ENCODE results near the gene PODXL. TPM values are rescaled to one million over a fixed set of nuclear protein-coding genes. Genes with fewer than 3 reads are reported as not detected.

The PODXL gene
- total RNA-seq, 2 experiments from 2014 or later: 1.3 to 1.5 TPM

- ATAC-seq: no peak
- H3K36me3 Mint-ChIP-seq (ENCODE audit: low read depth): peaks cover 4% of the 10 kb centered on the region
- POLR2A ChIA-PET: no interaction called here
- H3K4me1 Mint-ChIP-seq (ENCODE audit: low read depth): peaks cover 41% of the 10 kb centered on the region
- no peak for DNase-seq
- peaks cover 7% of the 10 kb centered on the region for H3K27me3 Mint-ChIP-seq (ENCODE audit: low read depth)
- H3K27ac Mint-ChIP-seq: no peak overlapping the region
- H3K4me3 Mint-ChIP-seq: no peak overlapping the region
- no peaks in the 10 kb centered on the region for H3K9me3 Mint-ChIP-seq (ENCODE audit: insufficient read depth)
- CTCF ChIA-PET: interaction anchor here (0.8 to 1.8 kb wide), 5 partner anchors 8 to 607 kb away, joined by 3 to 7 read pairs (median 4); no protein-coding TSS in a partner anchor
These were observed 52.1 kb downstream of the PODXL start for GRCh38 chr7:131504157-131504899.

DNA sequence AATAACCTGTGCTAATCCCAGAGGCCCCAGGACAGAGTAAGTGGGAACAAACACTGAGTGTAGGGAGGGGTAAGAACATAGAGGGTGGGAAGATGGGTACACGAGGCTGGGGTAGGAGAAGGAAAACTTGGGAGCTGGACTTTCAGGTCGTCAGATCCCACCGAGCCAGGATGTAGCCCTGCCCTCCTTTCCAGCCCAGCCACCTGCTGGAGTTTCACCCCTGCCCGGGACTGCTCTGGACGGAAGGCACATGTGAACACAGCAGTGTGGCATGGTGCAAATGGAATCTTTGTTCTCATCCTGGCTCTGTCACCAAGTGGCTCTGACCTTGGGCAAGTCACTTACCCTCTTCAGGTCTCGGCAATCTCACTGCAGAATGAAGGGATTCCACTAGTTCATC is 52.8 kb downstream of the PODXL start:
- H3K4me1 Mint-ChIP-seq (ENCODE audit: low read depth): peaks cover 37% of the 10 kb centered on the region
- CTCF ChIA-PET: interaction anchor here (0.8 to 1.8 kb wide), 5 partner anchors 8 to 607 kb away, joined by 3 to 7 read pairs (median 4); no protein-coding TSS in a partner anchor
- H3K27me3 Mint-ChIP-seq (ENCODE audit: low read depth): peaks cover 3% of the 10 kb centered on the region
- no peak overlapping the region for H3K27ac Mint-ChIP-seq
- H3K9me3 Mint-ChIP-seq (ENCODE audit: insufficient read depth): no peaks in the 10 kb centered on the region
- no peak overlapping the region for H3K4me3 Mint-ChIP-seq
- ATAC-seq (no peak), DNase-seq (no peak)
- POLR2A ChIA-PET: no interaction called here
- peaks cover 4% of the 10 kb centered on the region for H3K36me3 Mint-ChIP-seq (ENCODE audit: low read depth)

DNA sequence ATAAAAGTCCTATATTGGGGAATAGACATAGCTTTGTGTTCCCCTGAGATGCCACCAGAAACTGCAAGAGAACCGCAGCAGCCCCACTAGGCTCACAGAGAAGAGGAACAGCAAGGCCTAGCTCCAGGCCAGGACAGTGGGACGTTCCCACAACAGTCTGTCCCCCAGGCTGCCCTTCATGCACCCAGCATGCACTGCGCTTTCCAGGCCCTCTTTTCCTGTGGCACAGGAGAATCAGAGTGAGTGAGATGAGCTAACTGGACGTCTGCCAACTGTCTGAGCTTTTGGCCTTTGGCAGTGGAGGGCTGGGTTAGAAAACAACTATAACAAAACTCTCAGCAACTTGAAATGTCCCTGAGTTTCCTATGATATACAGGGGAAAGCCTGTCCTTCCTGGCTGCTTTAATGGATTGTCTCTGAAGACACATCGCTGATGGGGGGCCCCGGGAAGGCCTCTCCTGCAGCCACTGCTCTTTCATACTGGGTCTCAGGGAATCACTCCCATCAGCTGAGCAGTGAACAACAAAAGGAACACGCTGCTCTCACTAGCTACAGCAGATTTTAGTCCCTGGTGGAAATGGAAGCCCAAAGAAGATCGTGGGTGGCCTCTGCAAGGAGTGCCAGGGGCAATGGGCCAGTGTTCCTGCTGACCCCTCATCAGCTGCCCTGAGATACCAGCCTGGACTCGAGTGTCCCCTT is 53.5 kb downstream of the PODXL start:
- ChIA-PET CTCF (interaction anchor here (0.9 to 1.0 kb wide), 2 partner anchors 9 to 607 kb away, joined by 3 read pairs; no protein-coding TSS in a partner anchor), POLR2A (no interaction called here)
- peaks cover 32% of the 10 kb centered on the region for H3K4me1 Mint-ChIP-seq (ENCODE audit: low read depth)
- DNase-seq (no peak), ATAC-seq (no peak)
- H3K27me3 Mint-ChIP-seq (ENCODE audit: low read depth): peaks cover under 1% of the 10 kb centered on the region
- H3K9me3 Mint-ChIP-seq (ENCODE audit: insufficient read depth): no peaks in the 10 kb centered on the region
- H3K4me3 Mint-ChIP-seq: no peak overlapping the region
- H3K27ac Mint-ChIP-seq: no peak overlapping the region
- peaks cover 4% of the 10 kb centered on the region for H3K36me3 Mint-ChIP-seq (ENCODE audit: low read depth)

DNA sequence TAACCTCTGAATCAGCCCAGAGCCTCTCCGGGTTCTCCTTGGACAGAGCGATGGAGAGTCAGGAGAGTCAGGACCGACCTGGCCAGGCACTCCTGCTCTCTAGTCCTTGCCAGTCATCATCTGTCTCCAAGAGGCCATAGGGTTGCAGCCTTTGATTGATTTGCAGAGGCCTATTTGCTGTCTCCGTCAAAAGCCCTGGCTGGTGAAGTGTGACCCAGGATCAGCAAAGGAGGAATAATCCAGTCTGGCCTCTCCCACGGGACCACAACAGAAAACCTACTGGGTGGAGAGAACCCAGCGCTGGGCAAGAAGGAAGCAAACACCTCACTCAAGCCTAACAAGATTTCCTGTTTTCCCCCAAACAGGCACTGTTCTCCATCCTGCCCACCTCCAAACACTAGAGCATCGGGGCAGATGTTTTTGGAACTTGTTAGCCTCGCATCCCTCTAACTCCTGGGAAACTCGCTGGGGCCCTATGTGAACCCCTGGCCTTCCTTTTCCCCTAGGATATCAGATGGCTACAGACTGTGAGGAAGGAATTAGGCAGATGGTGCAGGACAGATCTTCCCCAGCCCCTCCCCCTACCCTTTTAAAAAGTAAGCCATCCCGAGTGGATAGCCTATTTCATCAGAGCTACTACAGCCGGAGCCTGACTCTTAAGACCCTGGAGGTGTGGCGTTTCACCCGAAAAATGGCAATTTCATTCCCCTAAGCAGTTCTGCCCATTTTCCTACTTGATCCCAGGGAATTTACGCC is 54.3 kb downstream of the PODXL start:
- H3K27ac Mint-ChIP-seq: peak overlapping the region; percentile 65

DNA sequence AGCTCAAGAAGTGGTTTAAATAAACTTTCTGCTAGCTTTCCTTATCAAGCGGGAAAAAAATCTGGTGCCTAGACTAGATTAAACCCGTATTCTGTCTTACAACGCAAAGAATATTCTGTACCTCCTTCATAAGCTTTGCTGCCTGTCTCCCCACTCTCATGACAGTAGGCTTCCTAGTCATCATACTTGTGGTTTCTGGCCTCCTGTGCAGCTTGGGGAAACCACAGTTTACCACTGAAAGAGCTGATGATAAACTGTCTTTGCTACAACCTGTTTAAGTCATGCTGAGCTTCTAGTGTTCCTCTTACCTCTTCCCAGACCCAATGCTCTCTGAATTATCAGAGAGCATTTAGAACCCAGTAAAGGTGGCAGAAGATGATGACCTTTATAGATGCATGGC is 55.0 kb downstream of the PODXL start:
- Mint-ChIP-seq H3K36me3 (ENCODE audit: low read depth) (peaks cover 7% of the 10 kb centered on the region), H3K4me3 (peak overlapping the region; percentile 35), H3K9me3 (ENCODE audit: insufficient read depth) (no peaks in the 10 kb centered on the region), H3K4me1 (ENCODE audit: low read depth) (peaks cover 27% of the 10 kb centered on the region), H3K27me3 (ENCODE audit: low read depth) (no peaks in the 10 kb centered on the region), H3K27ac (peak overlapping the region; percentile 65)
- DNase-seq (peak; percentile 81), ATAC-seq (peak; percentile 96)
- POLR2A ChIA-PET: interaction anchor here (0.6 to 0.7 kb wide), 2 partner anchors 11 to 47 kb away, joined by 3 to 4 read pairs; no protein-coding TSS in a partner anchor
- CTCF ChIA-PET: interaction anchor here (0.7 to 2.5 kb wide), 12 partner anchors 9 to 461 kb away, joined by 3 to 14 read pairs (median 4); no protein-coding TSS in a partner anchor

More for the DNA sequence above, 54.3 kb downstream of the PODXL start:
- peaks cover 7% of the 10 kb centered on the region for H3K36me3 Mint-ChIP-seq (ENCODE audit: low read depth)
- H3K9me3 Mint-ChIP-seq (ENCODE audit: insufficient read depth): no peaks in the 10 kb centered on the region
- DNase-seq: no peak
- H3K4me3 Mint-ChIP-seq: no peak overlapping the region
- ATAC-seq: peak; percentile 3
- CTCF ChIA-PET: interaction anchor here (0.9 to 2.5 kb wide), 8 partner anchors 9 to 462 kb away, joined by 3 to 14 read pairs (median 6); no protein-coding TSS in a partner anchor
- no peaks in the 10 kb centered on the region for H3K27me3 Mint-ChIP-seq (ENCODE audit: low read depth)
- peaks cover 27% of the 10 kb centered on the region for H3K4me1 Mint-ChIP-seq (ENCODE audit: low read depth)
- POLR2A ChIA-PET: no interaction called here

DNA sequence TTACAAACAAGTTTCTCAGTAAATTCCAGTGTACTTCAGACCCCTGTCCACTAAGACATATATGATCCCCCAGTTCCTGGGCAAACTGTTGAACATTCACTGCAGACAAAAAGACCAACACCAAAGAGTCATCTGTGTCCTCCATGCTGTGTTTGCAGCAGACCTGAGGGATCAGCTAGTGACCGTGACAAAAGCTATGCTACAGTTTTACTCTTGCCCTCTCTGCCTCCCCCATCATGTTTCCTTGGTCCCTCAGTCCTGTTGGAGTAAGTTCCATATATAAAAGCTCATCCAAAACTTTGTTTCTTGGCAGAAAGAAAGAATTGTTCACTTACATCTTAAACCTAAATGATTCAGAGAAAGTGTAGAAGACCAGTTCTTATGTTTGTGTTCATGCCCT is 56.1 kb downstream of the PODXL start:
- no peaks in the 10 kb centered on the region for H3K27me3 Mint-ChIP-seq (ENCODE audit: low read depth)
- H3K9me3 Mint-ChIP-seq (ENCODE audit: insufficient read depth): no peaks in the 10 kb centered on the region
- ATAC-seq: no peak
- peaks cover 27% of the 10 kb centered on the region for H3K4me1 Mint-ChIP-seq (ENCODE audit: low read depth)
- no peak for DNase-seq
- H3K36me3 Mint-ChIP-seq (ENCODE audit: low read depth): peaks cover 7% of the 10 kb centered on the region
- POLR2A ChIA-PET: no interaction called here
- CTCF ChIA-PET: interaction anchor here (0.9 to 2.5 kb wide), 9 partner anchors 8 to 603 kb away, joined by 3 to 14 read pairs (median 5); no protein-coding TSS in a partner anchor
- H3K4me3 Mint-ChIP-seq: no peak overlapping the region
- no peak overlapping the region for H3K27ac Mint-ChIP-seq

DNA sequence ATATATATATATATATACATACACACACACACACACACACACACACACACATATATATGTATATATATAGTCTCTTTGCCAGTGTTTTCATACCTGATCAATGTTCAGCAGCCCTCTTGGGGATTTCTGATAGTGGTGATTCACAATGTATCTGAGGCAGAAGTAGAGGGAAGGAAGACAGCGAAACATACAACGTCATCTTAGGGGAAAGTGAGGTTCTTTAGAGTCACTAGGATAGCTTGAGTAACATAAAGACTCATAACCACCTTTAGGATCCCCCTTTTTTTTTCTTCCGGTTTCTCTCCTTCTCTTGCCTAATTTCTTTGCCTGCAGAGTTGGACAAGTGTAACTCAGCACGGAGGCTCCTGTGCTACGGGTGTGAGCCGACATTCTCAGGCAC is 56.6 kb downstream of the PODXL start:
- Mint-ChIP-seq H3K9me3 (ENCODE audit: insufficient read depth) (no peaks in the 10 kb centered on the region), H3K4me3 (no peak overlapping the region), H3K36me3 (ENCODE audit: low read depth) (peaks cover 7% of the 10 kb centered on the region), H3K4me1 (ENCODE audit: low read depth) (peaks cover 27% of the 10 kb centered on the region), H3K27me3 (ENCODE audit: low read depth) (no peaks in the 10 kb centered on the region), H3K27ac (no peak overlapping the region)
- ChIA-PET POLR2A (no interaction called here), CTCF (interaction anchor here (1.0 to 2.5 kb wide), 6 partner anchors 9 to 71 kb away, joined by 3 to 14 read pairs (median 4); no protein-coding TSS in a partner anchor)
- DNase-seq: no peak
- ATAC-seq: no peak

GRCh38 chr7:131498237-131498885 is 58.1 kb downstream of the PODXL start:
- no peak for ATAC-seq
- Mint-ChIP-seq H3K27ac (no peak overlapping the region), H3K36me3 (ENCODE audit: low read depth) (peaks cover 7% of the 10 kb centered on the region), H3K4me3 (no peak overlapping the region), H3K9me3 (ENCODE audit: insufficient read depth) (no peaks in the 10 kb centered on the region), H3K27me3 (ENCODE audit: low read depth) (no peaks in the 10 kb centered on the region), H3K4me1 (ENCODE audit: low read depth) (peaks cover 27% of the 10 kb centered on the region)
- CTCF ChIA-PET: interaction anchor here (1.0 to 1.7 kb wide), 3 partner anchors 10 to 458 kb away, joined by 3 to 6 read pairs (median 3); no protein-coding TSS in a partner anchor
- POLR2A ChIA-PET: no interaction called here
- no peak for DNase-seq

DNA sequence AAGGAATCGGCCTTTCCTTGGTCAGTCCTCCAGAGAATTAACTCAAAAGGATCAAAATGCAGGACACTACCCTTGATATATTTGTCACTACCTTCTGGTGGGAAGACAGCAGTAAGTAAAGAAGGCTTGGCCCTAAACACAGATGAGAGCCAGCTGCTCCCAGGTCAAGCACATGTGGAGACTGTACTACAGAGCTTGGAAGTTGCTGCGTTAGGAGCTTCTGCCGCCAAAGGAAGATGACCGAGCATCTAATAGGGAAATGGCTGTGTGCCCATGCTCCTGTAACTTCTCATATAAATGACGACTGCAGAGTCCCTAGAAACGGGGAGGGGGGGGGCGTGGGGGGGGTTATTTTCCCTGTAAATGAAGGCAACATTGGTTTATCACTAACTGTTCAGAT is 59.0 kb downstream of the PODXL start:
- Mint-ChIP-seq H3K27me3 (ENCODE audit: low read depth) (no peaks in the 10 kb centered on the region), H3K36me3 (ENCODE audit: low read depth) (peaks cover 7% of the 10 kb centered on the region), H3K9me3 (ENCODE audit: insufficient read depth) (no peaks in the 10 kb centered on the region), H3K4me1 (ENCODE audit: low read depth) (peaks cover 22% of the 10 kb centered on the region), H3K27ac (no peak overlapping the region), H3K4me3 (no peak overlapping the region)
- no peak for DNase-seq
- ChIA-PET POLR2A (no interaction called here), CTCF (interaction anchor here (1.7 kb wide), 1 partner anchor 15 kb away, joined by 6 read pairs; no protein-coding TSS in a partner anchor)
- ATAC-seq: no peak

- ATAC-seq: no peak
- no peak overlapping the region for H3K27ac Mint-ChIP-seq
- H3K4me1 Mint-ChIP-seq (ENCODE audit: low read depth): peaks cover 7% of the 10 kb centered on the region
- no peak overlapping the region for H3K4me3 Mint-ChIP-seq
- H3K36me3 Mint-ChIP-seq (ENCODE audit: low read depth): peaks cover 7% of the 10 kb centered on the region
- no peaks in the 10 kb centered on the region for H3K9me3 Mint-ChIP-seq (ENCODE audit: insufficient read depth)
- ChIA-PET CTCF (interaction anchor here (1.0 to 1.9 kb wide), 3 partner anchors 12 to 51 kb away, joined by 3 to 4 read pairs (median 3); no protein-coding TSS in a partner anchor), POLR2A (no interaction called here)
- no peak for DNase-seq
- H3K27me3 Mint-ChIP-seq (ENCODE audit: low read depth): no peaks in the 10 kb centered on the region
These were observed 60.5 kb downstream of the PODXL start for GRCh38 chr7:131495669-131496498.
